LNCaP clone FGC (cell line): ENCODE results near the gene FGGY.

ENCODE experiments used
- DNase-seq: peaks from one replicate; pipeline ENCODE4 v3.0.0-alpha.2; 2011; ENCODE audit warnings: low read depth
- H3K4me3 ChIP-seq: 2 replicates; pipeline ENCODE4 v1.5.1; 2011; ENCODE audit warnings: mild to moderate bottlenecking, low read depth, low read length, control low read depth
- TF ChIP-seq, protein P1 (sequence below): IDR thresholded peaks from 2 replicates; pipeline ENCODE4 v1.5.1; 2012; ENCODE audit warnings: mild to moderate bottlenecking; ENCODE audit not compliant: control insufficient read depth, insufficient read depth; ENCODE audit errors: extremely low read depth

Gene FGGY

GRCh38 chr1:59356627-59357026 is 59.7 kb downstream of the FGGY start:
- TF ChIP-seq, protein P1, sequence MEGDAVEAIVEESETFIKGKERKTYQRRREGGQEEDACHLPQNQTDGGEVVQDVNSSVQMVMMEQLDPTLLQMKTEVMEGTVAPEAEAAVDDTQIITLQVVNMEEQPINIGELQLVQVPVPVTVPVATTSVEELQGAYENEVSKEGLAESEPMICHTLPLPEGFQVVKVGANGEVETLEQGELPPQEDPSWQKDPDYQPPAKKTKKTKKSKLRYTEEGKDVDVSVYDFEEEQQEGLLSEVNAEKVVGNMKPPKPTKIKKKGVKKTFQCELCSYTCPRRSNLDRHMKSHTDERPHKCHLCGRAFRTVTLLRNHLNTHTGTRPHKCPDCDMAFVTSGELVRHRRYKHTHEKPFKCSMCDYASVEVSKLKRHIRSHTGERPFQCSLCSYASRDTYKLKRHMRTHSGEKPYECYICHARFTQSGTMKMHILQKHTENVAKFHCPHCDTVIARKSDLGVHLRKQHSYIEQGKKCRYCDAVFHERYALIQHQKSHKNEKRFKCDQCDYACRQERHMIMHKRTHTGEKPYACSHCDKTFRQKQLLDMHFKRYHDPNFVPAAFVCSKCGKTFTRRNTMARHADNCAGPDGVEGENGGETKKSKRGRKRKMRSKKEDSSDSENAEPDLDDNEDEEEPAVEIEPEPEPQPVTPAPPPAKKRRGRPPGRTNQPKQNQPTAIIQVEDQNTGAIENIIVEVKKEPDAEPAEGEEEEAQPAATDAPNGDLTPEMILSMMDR = no peak
- no peak for DNase-seq
- H3K4me3 ChIP-seq = no peak overlapping the region

DNA sequence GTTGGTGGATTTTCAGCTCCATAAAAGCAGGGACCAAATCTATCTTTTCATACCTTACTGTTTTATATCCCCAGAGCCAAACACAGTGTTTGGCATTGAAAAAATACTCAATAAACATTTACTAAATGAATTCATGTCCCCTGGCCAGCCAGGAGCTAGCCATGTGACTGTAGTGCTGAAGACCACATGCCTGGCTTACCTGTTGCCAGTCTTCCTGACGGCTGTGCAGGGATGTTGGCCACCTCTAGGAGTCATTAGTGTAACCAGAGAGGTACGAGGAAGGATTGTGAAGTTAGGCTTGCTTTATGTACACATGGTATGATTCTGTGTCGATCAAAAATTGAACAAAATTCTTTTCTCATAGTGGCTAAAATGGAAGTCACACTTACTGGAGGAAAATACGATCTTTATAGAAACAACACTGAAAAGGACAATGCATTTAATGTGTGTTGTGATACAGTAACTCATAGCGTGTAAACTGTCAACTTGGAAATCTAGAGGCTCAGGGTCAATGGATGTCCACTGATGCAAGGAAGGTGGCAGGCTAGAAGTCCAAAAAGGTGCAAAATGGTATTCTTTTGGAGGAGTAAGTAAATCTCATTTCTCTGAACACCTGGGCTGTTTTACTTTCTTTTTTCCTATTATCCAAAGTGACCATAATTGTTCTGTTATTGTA is 60.9 kb downstream of the FGGY start:
- no peak for DNase-seq
- TF ChIP-seq, protein P1 = no peak
- H3K4me3 ChIP-seq = no peak overlapping the region

DNA sequence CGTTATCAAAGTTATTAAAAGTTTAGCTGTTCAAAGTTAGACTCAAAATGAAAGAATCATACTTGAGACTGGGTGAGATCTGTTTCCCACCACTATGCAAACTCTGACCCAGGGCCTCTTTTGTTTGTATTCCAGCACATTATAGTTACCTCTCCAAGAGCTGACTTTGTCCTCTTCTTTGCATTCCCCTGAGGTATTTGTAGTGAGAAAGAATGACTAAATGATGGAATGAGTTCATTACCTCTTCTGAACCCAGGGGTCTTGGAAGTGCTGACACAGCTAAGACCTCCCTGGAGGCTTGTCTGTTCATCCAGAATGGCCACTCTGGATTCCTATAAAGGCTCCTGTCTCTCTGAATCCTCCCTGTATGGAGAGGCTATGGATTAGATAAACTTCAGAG is 62.4 kb downstream of the FGGY start:
- H3K4me3 ChIP-seq = no peak overlapping the region
- TF ChIP-seq, protein P1 = no peak
- DNase-seq = no peak

GRCh38 chr1:59360170-59360569 is 63.3 kb downstream of the FGGY start:
- no peak for DNase-seq

GRCh38 chr1:59360729-59361128 is 63.8 kb downstream of the FGGY start:
- TF ChIP-seq, protein P1 = no peak
- no peak overlapping the region for H3K4me3 ChIP-seq
- no peak for DNase-seq

More at GRCh38 chr1:59360170-59360569, 63.3 kb downstream of the FGGY start:
- no peak overlapping the region for H3K4me3 ChIP-seq
- TF ChIP-seq, protein P1 = no peak

DNA sequence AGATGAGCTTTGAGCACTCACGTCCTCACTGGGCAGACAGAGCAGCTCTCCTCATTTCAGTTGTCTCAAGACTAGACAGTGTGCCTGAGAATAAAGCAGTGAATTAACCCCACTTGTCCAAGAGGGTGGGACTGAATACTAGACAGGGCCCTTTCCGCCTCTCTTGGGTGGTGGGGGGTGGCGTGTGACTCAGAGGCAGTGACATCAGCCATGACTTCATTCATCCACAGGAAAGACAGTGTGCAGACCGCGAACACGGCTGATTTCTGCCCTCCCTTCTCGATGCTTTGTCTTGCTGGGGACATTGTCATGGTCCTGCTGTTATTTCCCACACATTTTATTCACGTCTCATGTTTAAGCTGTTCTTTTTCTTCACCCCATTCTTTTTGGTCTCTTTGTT is 64.9 kb downstream of the FGGY start:
- no peak for DNase-seq
- TF ChIP-seq, protein P1 = no peak
- no peak overlapping the region for H3K4me3 ChIP-seq

DNA sequence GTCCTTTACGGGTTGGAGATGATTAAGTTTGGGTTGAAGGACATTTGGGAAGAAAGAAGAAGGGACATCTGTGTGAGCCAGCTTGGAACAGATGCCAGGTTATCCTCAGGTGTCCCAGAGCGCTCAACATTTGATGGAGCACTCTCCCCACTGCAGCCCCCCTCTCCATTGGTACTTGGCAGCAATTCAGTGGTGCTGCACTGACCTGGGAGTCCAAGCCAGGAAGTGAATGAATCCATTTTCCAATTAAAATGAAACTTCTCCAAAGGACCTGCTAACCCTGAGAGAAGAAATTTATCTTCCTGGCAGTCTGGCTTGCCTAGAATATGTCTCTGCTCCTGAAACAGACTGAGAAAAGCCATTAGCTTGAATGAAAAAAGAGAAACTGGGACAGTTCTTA is 67.1 kb downstream of the FGGY start:
- DNase-seq = no peak
- H3K4me3 ChIP-seq = no peak overlapping the region
- TF ChIP-seq, protein P1 = no peak
